Stimulated activated CD4-positive, alpha-beta T cell treated with anti-CD3 and anti-CD28 coated beads, Interleukin-1b, Interleukin-23, amount 100 ng/mL, for 1 hour (primary cell): ENCODE measurements around the gene YOD1.
"Not testable (repeated sequence)": the region's sequence is repeated elsewhere in the genome, so short reads cannot be mapped to it uniquely, and the experiment has no call there.

Source experiments
- DNase-seq, 2 donors: peaks; one replicate each; pipeline ENCODE4 v3.0.0-alpha.2; 2020; ENCODE audit warnings: low read depth in 2 of 2

The YOD1 gene

DNA sequence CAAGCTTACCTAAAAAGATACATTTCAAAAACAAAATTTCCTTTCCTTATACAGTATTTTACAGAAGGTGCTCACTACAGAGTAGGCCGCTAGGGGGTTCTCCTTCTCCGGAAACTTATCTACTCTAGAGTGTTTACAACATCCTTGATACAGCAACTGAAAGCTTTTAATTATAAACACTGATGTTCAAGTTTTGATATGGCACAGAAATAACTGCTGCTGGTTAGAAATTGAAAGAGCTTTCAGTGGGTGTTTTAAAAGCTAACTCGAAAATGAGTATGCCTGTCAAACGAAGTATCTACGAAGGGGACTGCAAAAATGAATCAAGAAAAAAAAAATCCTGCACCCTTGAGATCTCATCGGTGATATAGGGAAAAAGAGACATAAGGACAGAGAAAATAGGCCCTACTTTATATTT lies 1.0 kb downstream of the YOD1 start:
- no peak for DNase-seq

GRCh38 chr1:207049514-207049913 lies 1.5 kb downstream of the YOD1 start:
- no peak for DNase-seq

DNA sequence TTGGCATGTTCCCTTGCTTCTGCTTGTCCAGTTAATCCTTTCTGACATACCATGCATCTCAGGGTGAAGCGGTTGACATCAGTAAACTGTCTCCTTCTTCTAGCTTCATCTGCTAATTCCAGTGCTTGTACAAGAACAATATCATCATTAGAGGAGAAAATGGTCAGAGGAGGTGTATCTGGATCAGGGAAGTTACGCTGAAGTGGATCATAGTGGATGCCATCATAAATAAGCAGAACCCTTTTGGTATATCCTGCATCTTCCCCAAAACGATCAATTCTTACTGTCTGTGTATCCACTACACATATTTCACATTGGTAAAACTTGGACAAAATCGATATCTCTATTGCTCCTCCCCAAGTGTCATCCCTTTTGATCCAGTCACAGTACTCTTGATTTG lies 2.0 kb downstream of the YOD1 start:
- no peak for DNase-seq

- no peak for DNase-seq
These were observed 3.0 kb downstream of the YOD1 start for GRCh38 chr1:207048041-207048440.

- no peak for DNase-seq
These were observed 3.5 kb downstream of the YOD1 start for GRCh38 chr1:207047505-207047904.

GRCh38 chr1:207045453-207045852 lies 5.6 kb downstream of the YOD1 start:
- DNase-seq = no peak

- not testable (repeated sequence) for DNase-seq
These were observed 9.6 kb downstream of the YOD1 start for GRCh38 chr1:207041397-207041796.

DNA sequence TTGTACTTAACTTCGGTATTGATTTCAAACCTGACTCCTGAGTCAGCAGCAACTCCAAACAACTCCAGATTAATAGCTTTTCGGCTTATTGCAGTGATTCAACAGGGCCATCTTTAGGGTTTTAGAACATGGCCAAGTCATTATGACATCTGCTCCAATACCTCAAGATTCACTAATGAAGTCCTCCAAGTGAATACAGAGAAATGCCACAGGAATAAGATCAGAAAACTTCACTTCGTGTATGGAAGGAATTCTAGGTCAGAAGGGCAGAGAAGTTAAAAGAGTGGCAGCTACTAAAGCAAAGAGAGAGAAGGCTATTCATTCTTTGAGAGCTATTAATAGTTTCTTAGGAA lies 10.9 kb downstream of the YOD1 start:
- no peak for DNase-seq

GRCh38 chr1:207039380-207040180 lies 11.4 kb downstream of the YOD1 start:
- no peak for DNase-seq

DNA sequence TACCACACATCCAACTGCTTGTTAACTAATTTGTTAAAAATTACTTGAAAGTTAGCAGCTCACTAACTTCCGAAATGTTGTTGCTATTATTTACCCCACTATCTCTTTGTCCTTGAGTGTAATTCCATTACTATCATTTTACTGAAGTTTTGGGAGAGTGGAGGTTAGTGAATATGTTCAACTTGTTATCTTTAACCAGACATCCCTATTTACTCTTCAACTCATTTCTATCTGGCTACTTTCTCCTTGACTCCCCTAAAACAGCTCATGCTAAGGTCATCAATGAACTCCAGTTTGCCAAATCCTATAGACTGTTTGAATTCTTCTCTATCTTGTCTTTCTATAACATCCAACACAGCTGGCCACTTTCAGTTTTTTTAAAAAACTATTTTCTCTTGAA lies 14.1 kb downstream of the YOD1 start:
- no peak for DNase-seq

DNA sequence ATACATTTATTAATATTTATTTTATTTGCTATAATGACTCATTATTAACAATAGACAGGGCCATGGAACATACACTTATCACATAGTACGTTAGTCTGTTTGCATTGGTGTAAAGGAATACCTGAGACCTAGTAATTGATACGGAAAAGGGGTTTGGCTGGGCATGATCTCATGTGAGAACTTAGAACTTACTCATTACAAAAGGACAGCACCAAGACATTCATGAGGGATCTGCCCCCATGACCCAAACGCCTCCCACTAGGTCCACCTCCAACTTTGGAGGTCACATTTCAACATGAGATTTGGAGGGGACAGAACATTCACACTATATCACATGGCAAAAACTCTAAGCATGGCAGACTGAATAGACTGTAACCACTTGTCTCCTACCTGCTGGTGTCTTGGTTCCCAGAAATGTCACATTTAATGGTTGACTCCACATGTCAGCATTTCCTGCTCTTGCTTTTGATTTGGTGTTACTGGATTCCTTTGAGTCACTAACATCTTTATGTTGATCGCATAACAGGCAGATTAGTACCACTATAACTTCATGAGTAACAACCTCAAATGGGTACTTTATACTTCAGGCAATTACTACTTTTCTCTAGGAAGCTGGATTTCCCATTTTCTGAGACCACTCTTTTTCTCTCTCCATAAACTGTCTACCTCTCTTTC lies 15.0 kb downstream of the YOD1 start:
- no peak for DNase-seq

DNA sequence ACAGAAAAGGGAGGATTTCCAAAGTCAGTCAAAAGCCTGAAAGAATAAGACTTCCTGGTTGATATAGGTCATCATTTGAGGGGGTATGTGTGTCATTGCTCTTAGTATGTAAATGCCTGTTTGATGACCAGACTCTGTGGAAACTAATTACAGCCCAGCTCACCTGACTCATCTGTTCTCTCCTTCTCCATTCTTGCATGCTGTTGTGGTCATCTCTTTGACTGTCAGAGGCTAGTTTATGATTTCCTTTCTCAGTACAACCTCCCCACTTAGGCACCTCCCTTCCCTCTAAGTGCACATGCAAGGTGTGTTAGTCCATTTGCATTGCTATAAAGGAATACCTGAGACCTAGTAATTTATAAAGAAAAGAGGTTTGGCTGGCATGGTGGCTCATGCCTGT lies 16.0 kb downstream of the YOD1 start:
- no peak for DNase-seq

- no peak for DNase-seq
These were observed 16.8 kb downstream of the YOD1 start for GRCh38 chr1:207034208-207034607.

- DNase-seq = no peak
These were observed 17.7 kb downstream of the YOD1 start for GRCh38 chr1:207033302-207033701.

DNA sequence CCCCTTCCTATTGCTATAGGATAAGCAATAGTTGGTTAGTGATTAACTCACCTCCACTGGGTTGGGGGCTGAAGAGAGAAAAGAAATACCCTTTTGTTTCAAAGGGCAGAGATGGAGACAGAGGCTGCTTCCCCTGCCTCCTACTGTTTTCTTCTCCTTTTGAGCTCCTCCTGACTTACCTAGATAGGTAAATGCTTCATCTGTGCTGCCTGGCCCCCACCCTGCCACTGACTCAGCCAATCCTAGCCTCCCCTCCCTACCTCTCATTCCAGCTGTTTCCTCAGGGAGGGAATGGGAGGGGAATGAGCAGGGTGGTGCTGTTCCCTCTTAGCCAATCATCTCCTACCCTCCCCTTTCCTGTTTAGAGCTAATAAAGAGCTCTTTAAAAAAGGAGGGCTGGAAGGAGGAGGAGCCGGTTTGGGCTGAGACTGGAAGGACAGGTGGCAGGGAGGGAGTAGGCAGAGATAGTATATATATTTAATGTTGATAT lies 18.4 kb downstream of the YOD1 start, which contains the start of gene C1orf116:
TSS of gene C1orf116 (minus strand) at position 229 of the 490 bp plus-strand sequence. CDS start 5,158 bp downstream, outside the sequence.
- DNase-seq = no peak

GRCh38 chr1:207031632-207032264 lies 19.3 kb downstream of the YOD1 start:
- no peak for DNase-seq

GRCh38 chr1:207031016-207031415 lies 20.0 kb downstream of the YOD1 start:
- no peak for DNase-seq

DNA sequence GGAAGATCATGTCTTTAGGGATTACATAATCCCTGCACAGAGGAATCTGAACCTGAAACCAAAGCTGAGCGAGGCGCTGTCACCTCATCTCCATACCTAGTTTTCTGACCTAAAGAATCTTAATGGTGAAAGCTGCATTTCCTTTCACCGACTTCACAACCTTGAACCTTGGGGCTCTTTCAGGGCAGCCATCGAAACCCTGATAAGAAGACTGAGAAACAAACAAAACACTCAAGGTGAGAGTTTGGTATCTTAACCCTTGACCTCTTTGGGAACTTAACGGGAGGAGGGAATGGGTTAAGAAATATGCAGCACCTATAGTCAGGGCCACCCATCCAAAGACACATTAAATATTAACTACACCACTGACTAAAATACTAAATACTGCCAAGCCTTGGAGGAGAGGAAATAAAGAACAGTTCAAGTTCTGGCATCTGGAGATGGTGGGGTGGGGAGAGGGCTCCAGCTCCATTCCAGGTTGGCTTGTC lies 20.4 kb downstream of the YOD1 start:
- no peak for DNase-seq

DNA sequence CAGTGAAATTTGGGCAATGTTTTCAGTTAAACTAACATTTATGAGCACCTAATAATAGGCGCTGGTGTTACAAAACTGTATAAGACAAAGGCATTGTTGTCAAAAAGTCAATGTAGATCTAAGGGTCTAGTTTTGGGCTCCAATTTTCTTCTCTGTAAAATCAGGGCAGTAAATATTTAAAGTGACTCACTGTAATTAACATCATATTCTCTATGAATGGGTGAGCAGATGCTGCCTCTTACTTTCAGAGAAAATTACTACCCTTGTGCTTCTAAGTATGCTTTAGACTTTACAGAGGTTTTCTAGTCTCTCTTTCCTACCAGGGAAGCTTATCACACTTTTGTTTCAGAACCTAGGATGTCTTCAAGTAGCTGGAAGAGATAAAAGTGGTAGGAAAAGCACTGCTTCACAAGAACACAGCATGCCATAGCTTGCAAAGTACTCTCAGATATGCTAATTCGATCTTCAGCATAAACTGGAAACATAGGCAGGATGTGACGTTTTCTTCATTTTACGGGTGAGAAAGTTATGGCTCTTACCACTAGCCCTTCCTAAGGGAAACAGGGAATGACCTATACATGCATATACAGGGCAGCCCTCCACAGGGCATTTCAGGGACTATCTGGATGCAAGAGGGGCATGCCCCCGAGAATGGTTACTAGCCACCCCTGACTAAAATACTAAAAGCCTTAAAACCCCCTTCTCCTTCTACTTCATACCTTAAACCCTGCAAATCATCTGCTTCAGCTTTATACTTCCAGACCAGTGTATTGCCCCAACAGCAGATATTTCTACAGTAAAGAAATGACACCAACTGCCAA lies 21.1 kb downstream of the YOD1 start:
- no peak for DNase-seq

- no peak for DNase-seq
These were observed 21.9 kb downstream of the YOD1 start for GRCh38 chr1:207028884-207029650.

- no peak for DNase-seq
These were observed 23.1 kb downstream of the YOD1 start for GRCh38 chr1:207027921-207028320.
